GM18499 (cell line): ENCODE measurements around the gene SDR42E2.
"Not testable (repeated sequence)": the region's sequence is repeated elsewhere in the genome, so short reads cannot be mapped to it uniquely, and the experiment has no call there.

Experiments used
- ATAC-seq: cut with Tn5 transposase; IDR thresholded peaks from one replicate; pipeline ENCODE4 v1.9.1; 2021; ENCODE audit warnings: moderate number of reproducible peaks; ENCODE audit not compliant: insufficient read depth, unreplicated experiment

Gene SDR42E2

GRCh38 chr16:22207715-22208360 is 45.5 kb downstream of the SDR42E2 start:
- no peak for ATAC-seq

- ATAC-seq: no peak
Observed at GRCh38 chr16:22210285-22210684, 48.0 kb downstream of the SDR42E2 start.

GRCh38 chr16:22210854-22211253 is 48.5 kb downstream of the SDR42E2 start:
- no peak for ATAC-seq

- ATAC-seq: no peak
Observed at GRCh38 chr16:22213236-22213635, 50.9 kb downstream of the SDR42E2 start.

GRCh38 chr16:22213801-22214200 is 51.5 kb downstream of the SDR42E2 start:
- ATAC-seq: no peak

- no peak for ATAC-seq
Observed at GRCh38 chr16:22214402-22214801, 52.1 kb downstream of the SDR42E2 start.

- no peak for ATAC-seq
Observed at GRCh38 chr16:22214889-22215288, 52.6 kb downstream of the SDR42E2 start.

- no peak for ATAC-seq
Observed at GRCh38 chr16:22216191-22216831, 54.0 kb downstream of the SDR42E2 start.

GRCh38 chr16:22216832-22217225 is 54.5 kb downstream of the SDR42E2 start:
- ATAC-seq: not testable (repeated sequence)

- peak; percentile 71 for ATAC-seq
Observed at GRCh38 chr16:22217890-22218730, 55.8 kb downstream of the SDR42E2 start.

GRCh38 chr16:22219389-22220068 is 57.2 kb downstream of the SDR42E2 start:
- no peak for ATAC-seq

GRCh38 chr16:22220069-22220440 is 57.7 kb downstream of the SDR42E2 start:
- ATAC-seq: no peak

GRCh38 chr16:22220714-22221113 is 58.4 kb downstream of the SDR42E2 start:
- no peak for ATAC-seq

- no peak for ATAC-seq
Observed at GRCh38 chr16:22222006-22222405, 59.7 kb downstream of the SDR42E2 start.

- ATAC-seq: no peak
Observed at GRCh38 chr16:22222998-22223397, 60.7 kb downstream of the SDR42E2 start.

GRCh38 chr16:22225060-22225459 is 62.8 kb downstream of the SDR42E2 start:
- ATAC-seq: no peak

- no peak for ATAC-seq
Observed at GRCh38 chr16:22229889-22230288, 67.6 kb downstream of the SDR42E2 start.

GRCh38 chr16:22232277-22233036 is 70.2 kb downstream of the SDR42E2 start:
- no peak for ATAC-seq

GRCh38 chr16:22233037-22233372 is 70.7 kb downstream of the SDR42E2 start:
- no peak for ATAC-seq
